Measurements from ENCODE around the gene TMEM44. TPM values are rescaled to one million over a fixed set of nuclear protein-coding genes. Genes with fewer than 3 reads are reported as not detected.

TMEM44 gene
- total and polyA plus RNA-seq, 8 donors = 1.7 to 17.8 (median 4.3) TPM

DNA sequence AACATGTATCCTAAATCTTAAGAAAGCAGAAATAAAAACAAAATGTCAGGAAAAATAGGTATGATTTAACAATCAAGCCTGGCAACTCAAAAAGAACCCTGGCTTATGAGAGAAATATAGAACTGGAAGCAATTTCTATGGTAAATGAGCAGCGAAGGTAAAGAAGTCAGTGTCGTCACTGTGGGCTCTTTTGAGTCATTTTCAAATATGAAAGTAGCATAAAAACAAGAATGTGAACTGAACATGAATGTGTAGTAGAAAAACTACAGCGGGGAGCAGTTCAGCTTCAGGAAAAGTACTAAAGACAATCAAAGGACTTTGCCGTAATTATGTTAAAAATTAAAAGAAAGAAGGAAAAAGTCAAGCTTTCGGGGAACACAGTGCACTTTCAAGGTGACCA is 21.2 kb upstream of the TMEM44 start:
- 91 to 95% methylated on average over 5 of the region's 5 CpGs for WGBS, 2 donors
- Histone ChIP-seq H3K36me3 (peaks cover 0 to 39% (median 24%) of the 10 kb centered on the region in 3 donors), H3K4me3 (no peak overlapping the region), H3K4me1 (no peaks in the 10 kb centered on the region), H3K27ac (no peak overlapping the region), H3K9me3 (no peaks in the 10 kb centered on the region), H3K27me3 (no peaks in the 10 kb centered on the region)
- no peak for ATAC-seq
- intact Hi-C loops (cut with DNase I) = no loop called here
- no peak for DNase-seq
- no peak for FAIRE-seq
- TF ChIP-seq, protein P1, sequence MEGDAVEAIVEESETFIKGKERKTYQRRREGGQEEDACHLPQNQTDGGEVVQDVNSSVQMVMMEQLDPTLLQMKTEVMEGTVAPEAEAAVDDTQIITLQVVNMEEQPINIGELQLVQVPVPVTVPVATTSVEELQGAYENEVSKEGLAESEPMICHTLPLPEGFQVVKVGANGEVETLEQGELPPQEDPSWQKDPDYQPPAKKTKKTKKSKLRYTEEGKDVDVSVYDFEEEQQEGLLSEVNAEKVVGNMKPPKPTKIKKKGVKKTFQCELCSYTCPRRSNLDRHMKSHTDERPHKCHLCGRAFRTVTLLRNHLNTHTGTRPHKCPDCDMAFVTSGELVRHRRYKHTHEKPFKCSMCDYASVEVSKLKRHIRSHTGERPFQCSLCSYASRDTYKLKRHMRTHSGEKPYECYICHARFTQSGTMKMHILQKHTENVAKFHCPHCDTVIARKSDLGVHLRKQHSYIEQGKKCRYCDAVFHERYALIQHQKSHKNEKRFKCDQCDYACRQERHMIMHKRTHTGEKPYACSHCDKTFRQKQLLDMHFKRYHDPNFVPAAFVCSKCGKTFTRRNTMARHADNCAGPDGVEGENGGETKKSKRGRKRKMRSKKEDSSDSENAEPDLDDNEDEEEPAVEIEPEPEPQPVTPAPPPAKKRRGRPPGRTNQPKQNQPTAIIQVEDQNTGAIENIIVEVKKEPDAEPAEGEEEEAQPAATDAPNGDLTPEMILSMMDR (IDR thresholded peaks at IDR 0.05) = no peak

DNA sequence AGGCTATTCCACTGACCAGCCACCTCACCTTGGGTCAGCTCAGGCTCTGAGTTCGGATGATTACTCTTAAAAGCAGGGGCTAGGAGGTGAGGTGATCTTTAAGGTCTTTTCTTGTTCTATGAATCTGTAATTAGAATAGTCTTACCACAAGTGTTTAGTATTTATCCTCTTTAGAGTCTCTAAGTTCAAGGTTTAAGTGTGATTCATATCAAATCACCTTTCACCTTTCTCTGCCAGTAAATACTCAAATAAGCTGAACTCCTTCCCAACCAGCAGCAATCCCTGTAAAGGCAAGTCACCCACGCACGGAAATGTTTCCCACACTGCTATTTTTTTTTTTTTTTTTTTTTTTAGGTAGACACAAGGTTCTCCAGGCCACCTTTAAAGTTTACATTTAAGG is 14.5 kb upstream of the TMEM44 start:
- H3K27me3 ChIP-seq = no peaks in the 10 kb centered on the region
- no peaks in the 10 kb centered on the region for H3K4me1 ChIP-seq
- TF ChIP-seq, protein P1 (IDR thresholded peaks at IDR 0.05) = no peak
- intact Hi-C loops (cut with DNase I) = no loop called here
- DNase-seq = no peak
- no peak for FAIRE-seq
- no peak for ATAC-seq
- H3K27ac ChIP-seq = no peak overlapping the region
- WGBS, 2 donors = 83 to 89% methylated on average over 3 of the region's 3 CpGs
- no peaks in the 10 kb centered on the region for H3K9me3 ChIP-seq
- H3K36me3 ChIP-seq = peaks cover 0 to 45% (median 21%) of the 10 kb centered on the region in 3 donors
- H3K4me3 ChIP-seq = no peak overlapping the region

DNA sequence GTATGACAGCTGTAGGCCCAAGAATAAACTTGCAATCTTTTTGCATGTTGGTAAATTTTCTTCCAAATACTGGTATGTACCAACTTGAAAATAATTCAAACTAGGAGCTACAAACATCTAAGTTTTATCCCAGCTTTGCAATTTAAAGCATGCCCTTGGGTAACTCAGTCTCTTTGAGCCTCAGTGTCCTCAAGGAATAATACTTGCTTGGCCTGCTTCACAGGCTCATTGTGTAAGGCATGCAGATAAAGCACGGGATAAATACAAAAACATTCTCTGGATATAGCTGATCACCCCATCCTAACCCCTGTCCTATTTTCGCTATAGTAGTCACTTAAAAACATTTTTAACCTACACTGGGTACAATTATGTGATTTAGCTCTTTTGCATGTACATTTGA is 9.6 kb upstream of the TMEM44 start:
- Histone ChIP-seq H3K27me3 (no peaks in the 10 kb centered on the region), H3K36me3 (peaks cover 0 to 37% (median 0%) of the 10 kb centered on the region in 3 donors), H3K9me3 (no peaks in the 10 kb centered on the region), H3K4me3 (no peak overlapping the region), H3K27ac (no peak overlapping the region), H3K4me1 (no peaks in the 10 kb centered on the region)
- TF ChIP-seq, protein P1 (IDR thresholded peaks at IDR 0.05) = no peak
- FAIRE-seq = no peak
- 87 to 92% methylated on average over 2 of the region's 2 CpGs for WGBS, 2 donors
- DNase-seq = no peak
- ATAC-seq = no peak
- intact Hi-C loops (cut with DNase I) = no loop called here

DNA sequence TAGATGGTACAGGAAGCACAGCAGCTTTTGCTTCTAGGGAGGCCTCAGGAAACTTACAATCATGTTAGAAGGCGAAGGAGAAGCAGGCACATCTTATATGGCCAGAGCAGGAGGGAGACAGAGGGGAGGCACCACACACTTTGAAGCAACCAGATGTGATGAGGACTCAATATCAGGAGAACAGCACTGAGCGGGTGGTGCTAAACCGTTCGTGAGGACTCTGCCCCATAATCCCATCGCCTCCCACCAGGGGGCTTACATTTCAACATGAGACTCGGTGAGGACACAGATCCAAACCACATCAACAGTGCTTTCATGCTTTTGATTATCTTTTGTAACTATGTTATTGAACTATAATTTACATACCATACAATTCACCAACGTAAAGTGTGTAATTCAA is 7.6 kb upstream of the TMEM44 start:
- DNase-seq (no peak), ATAC-seq (no peak), FAIRE-seq (no peak)
- Histone ChIP-seq H3K4me3 (no peak overlapping the region), H3K4me1 (no peaks in the 10 kb centered on the region), H3K27ac (no peak overlapping the region), H3K36me3 (peaks cover 0 to 34% (median 0%) of the 10 kb centered on the region in 3 donors), H3K9me3 (no peaks in the 10 kb centered on the region), H3K27me3 (no peaks in the 10 kb centered on the region)
- TF ChIP-seq, protein P1 (IDR thresholded peaks at IDR 0.05) = no peak
- WGBS, 2 donors = 80 to 87% methylated on average over 7 of the region's 7 CpGs
- intact Hi-C loops (cut with DNase I) = no loop called here

DNA sequence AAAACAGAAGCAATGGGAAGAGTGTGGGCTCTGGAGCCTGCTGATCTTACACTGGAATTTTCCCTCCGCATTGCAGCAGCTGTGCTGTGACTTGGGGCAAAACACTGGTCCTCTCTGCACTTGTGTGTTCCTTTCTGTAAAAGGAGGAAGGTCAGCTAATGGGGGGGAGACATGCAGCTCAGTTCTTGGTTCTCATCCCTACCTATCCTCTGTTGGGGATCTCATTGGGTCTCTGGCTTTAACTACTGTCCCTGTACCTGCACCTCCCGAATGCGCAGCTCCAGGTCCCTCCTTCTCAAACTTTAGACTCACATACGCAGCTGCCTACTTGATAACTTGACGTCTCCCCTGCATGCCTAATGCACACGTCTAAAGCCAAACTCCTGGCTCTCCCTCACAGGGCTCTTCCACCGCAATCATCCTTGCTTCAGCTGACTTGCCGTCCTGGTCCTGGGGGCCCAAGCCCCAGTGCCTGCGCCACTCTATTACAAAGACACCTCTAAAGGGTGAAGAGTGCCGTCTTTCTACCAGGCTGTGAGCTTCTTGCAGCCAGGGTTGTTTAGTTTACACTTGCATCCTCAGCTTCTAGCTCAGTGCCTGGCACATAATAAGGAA is 5.9 kb upstream of the TMEM44 start:
- 93 to 96% methylated on average over 10 of the region's 10 CpGs for WGBS, 2 donors
- H3K27ac ChIP-seq = no peak overlapping the region
- TF ChIP-seq, protein P1 (IDR thresholded peaks at IDR 0.05) = no peak

More for the DNA sequence above, 5.9 kb upstream of the TMEM44 start:
- Histone ChIP-seq H3K4me3 (no peak overlapping the region), H3K9me3 (no peaks in the 10 kb centered on the region), H3K36me3 (peaks cover 0 to 21% (median 0%) of the 10 kb centered on the region in 3 donors), H3K27me3 (no peaks in the 10 kb centered on the region), H3K4me1 (no peaks in the 10 kb centered on the region)
- intact Hi-C loops (cut with DNase I) = no loop called here
- DNase-seq = no peak
- FAIRE-seq = no peak
- no peak for ATAC-seq
